NCI-H2171 treated with DMSO at 0.1 percent for 48 hours (cell line): Measurements from ENCODE around the gene SH3RF2.
"Not testable (repeated sequence)": the region's sequence is repeated elsewhere in the genome, so short reads cannot be mapped to it uniquely, and the experiment has no call there.

ENCODE experiments used
- DNase-seq: peaks from one replicate; lab custom pipeline; 2025; lab: John Stamatoyannopoulos, UW

The SH3RF2 gene

GRCh38 chr5:145980259-145980658 is 43.9 kb downstream of the SH3RF2 start:
- no peak for DNase-seq

DNA sequence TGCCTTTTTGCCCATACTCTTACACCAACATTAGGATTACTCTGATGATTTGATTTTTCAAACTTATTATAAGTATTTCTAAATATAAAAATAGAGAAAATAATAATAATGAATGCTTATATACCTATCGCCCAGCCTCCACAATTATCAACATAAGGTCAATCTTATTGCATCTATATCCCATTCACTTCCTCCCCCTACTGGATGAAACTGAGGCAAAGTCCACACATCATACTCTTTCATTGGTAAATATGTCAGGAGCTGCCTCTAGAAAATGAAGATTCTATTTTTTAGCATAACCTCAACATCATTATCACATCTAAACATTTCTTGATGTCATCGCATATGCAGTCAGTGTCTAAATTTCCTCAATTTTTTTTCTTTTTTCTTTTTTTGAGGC is 44.3 kb downstream of the SH3RF2 start:
- DNase-seq, result no peak

GRCh38 chr5:145981589-145982571 is 45.5 kb downstream of the SH3RF2 start:
- DNase-seq, result no peak

- no peak for DNase-seq
Observed at GRCh38 chr5:145982572-145983318, 46.4 kb downstream of the SH3RF2 start.

DNA sequence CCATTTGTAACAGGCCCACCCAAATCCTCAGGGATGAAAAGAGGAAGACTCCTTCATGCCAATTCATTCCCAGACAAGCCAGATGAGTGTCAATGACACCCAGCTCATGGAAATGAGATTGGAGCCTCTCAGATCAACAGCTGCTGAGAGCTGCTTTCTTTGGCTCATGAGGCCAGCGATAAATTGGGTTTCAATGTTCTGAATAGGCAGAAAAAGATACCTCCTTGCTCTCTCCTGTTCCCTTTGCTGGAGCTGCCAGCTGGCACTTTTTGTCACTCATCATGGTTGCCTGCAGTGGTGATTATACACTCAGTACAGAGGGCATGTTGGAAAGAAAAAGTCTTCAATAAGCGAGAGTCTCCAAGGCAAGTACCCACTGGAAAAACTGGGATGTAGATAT is 47.1 kb downstream of the SH3RF2 start:
- DNase-seq, result no peak

- DNase-seq, result no peak
Observed at GRCh38 chr5:145984072-145984471, 47.7 kb downstream of the SH3RF2 start.

DNA sequence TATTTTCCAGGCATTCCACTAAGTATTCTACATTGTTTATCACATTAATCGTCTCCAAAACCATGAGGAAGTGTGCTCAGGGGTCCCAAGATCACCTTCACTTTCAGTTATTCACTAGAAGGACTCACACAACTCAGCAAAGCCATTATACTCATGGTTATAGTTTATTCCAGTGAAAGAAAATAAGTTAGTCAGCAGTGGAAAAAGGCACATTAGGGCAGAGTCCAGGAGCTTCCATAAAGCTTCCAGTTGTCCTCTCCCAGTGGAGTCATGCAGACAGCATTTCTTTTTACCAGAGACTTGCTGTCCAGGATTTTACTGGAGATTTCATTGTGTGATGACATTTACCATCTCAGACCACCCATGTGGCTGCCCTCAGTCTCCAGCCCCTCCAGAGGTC is 51.5 kb downstream of the SH3RF2 start:
- no peak for DNase-seq

- no peak for DNase-seq
Observed at GRCh38 chr5:145988993-145989392, 52.6 kb downstream of the SH3RF2 start.

DNA sequence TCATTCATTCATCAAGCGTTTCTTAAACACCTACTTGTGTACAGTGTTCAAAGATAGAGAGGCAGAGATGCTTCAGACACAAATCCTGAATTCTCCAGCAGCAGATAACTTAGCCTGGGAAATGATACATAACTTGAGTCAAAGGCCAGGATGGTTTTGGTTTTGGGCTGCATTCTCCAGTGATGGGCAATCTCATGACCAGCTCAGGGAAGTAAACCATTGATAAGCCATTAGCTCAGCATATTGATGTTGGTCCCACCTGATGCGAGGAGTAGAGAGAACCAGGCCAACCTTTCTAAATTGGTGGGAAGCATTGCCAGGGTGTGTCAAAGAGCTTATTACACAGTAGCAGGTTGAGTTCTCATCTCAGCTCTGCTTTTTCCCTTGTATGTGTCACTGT is 53.0 kb downstream of the SH3RF2 start:
- DNase-seq, result no peak

GRCh38 chr5:145990170-145990569 is 53.8 kb downstream of the SH3RF2 start:
- no peak for DNase-seq

DNA sequence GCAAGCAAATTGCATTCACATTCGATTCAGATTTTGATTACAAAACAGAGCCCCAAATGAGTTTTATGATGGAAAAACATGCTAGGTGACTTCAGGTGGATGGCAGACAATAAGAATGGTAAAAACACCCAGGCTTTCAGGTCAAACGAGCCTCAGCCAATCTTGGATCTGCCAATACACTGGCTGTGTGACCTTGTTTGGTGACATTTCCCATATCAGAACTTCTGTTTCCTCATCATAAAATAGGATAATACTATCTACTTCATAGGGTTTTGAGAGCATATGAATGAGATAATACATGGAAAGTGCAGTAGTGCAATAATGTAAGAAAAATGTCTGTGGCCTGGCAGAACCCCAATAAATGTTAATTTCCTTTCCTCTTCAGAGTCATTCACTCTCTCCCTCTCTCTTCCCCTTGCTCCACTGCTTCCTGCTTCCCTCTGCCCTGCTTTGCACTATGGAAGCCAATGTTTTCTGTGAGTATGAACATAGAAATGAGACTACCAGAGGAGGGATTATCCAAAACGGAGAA is 54.7 kb downstream of the SH3RF2 start:
- DNase-seq, result no peak

- not testable (repeated sequence) for DNase-seq
Observed at GRCh38 chr5:145993538-145993937, 57.2 kb downstream of the SH3RF2 start.

- DNase-seq, result no peak
Observed at GRCh38 chr5:145996135-145996534, 59.8 kb downstream of the SH3RF2 start.

- DNase-seq, result no peak
Observed at GRCh38 chr5:145999208-145999607, 62.8 kb downstream of the SH3RF2 start.

DNA sequence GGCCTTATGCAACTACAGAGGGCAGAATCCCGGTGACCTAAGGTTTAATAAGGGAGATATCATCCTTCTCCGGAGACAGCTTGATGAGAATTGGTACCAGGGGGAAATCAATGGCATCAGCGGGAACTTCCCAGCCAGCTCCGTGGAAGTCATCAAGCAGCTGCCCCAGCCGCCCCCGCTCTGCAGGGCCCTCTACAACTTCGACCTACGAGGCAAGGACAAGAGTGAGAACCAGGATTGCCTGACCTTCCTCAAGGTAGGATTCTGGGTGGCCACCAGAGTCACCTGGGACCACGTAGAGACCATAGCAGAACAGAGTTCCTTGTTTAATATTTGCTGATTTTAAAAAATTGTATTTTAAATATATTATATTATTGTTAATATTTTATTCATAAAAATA is 63.7 kb downstream of the SH3RF2 start:
- no peak for DNase-seq

GRCh38 chr5:146001544-146002190 is 65.3 kb downstream of the SH3RF2 start:
- DNase-seq, result no peak

DNA sequence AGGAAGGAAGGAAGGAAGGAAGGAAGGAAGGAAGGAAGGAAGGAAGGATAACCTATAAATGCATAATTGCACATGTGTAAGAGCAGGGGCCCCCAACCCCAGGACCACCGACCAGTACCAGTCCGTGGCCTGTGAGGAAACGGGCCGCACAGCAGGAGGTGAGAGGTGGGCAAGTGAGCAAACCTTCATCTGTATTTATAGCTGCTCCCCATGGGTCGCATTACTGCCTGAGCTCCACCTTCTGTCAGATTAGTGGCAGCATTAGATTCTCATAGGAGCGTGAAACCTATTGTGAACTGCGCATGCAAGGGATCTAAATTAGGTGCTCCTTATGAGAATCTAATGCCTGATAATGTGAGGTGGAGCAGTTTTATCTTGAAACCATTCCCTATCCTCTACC is 66.1 kb downstream of the SH3RF2 start:
- DNase-seq, result no peak

GRCh38 chr5:146003852-146004251 is 67.5 kb downstream of the SH3RF2 start:
- DNase-seq, result no peak

- DNase-seq, result no peak
Observed at GRCh38 chr5:146005264-146005663, 68.9 kb downstream of the SH3RF2 start.

- DNase-seq, result no peak
Observed at GRCh38 chr5:146005723-146006122, 69.3 kb downstream of the SH3RF2 start.

DNA sequence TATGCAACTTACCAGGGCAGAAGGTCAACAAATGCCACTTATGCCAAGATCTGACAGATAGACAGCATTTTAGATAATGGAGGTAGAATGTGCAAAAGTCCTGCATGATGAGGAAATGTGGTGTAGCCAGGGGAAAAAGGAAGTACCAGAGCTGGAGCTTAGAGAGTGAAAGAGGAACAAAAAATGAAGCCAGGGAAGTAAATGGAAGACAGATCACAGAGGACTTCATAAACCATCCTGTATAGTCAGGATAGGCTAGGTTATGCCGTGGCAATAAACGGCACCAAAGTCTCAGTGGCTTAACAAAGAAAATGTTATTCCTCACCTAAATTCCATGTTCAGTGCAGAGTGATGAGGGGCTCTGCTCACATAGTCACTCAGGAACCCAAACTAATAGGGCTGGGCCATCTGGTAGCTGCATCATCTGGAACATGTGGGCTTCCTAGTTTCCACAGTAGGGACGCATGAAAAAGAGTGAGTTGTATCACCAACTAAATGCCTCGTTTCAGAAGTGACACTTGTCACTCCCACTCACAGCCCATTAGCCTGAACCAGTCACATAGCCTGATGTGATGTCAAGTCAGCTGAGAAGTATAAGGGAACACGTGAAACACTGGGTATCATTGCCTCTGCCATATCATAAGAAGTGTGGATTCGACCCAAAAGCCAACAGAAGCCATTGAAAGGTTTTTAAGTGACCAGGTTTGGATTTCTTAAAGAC is 70.3 kb downstream of the SH3RF2 start:
- DNase-seq, result no peak

GRCh38 chr5:146007270-146007669 is 70.9 kb downstream of the SH3RF2 start:
- no peak for DNase-seq
